Stimulated activated CD4-positive, alpha-beta T cell treated with anti-CD3 and anti-CD28 coated beads, Interleukin-2, amount 100 ng/mL, for 24 hours (primary cell): ENCODE measurements around the gene GAL3ST3.
"Not testable (repeated sequence)": the region's sequence is repeated elsewhere in the genome, so short reads cannot be mapped to it uniquely, and the experiment has no call there.

Source experiments
- DNase-seq, 2 donors: peaks; one replicate each; pipeline ENCODE4 v3.0.0-alpha.2; 2020

The GAL3ST3 gene

GRCh38 chr11:66012946-66013761, 35.8 kb downstream of the GAL3ST3 start:
- no peak for DNase-seq

GRCh38 chr11:66012371-66012945, 36.5 kb downstream of the GAL3ST3 start:
- no peak for DNase-seq

GRCh38 chr11:66011785-66012303, 37.1 kb downstream of the GAL3ST3 start, which contains the start of gene CST6:
TSS of gene CST6 (plus strand) at chr11:66012008. CDS start at chr11:66012045, 37 bp downstream.
- no peak for DNase-seq

DNA sequence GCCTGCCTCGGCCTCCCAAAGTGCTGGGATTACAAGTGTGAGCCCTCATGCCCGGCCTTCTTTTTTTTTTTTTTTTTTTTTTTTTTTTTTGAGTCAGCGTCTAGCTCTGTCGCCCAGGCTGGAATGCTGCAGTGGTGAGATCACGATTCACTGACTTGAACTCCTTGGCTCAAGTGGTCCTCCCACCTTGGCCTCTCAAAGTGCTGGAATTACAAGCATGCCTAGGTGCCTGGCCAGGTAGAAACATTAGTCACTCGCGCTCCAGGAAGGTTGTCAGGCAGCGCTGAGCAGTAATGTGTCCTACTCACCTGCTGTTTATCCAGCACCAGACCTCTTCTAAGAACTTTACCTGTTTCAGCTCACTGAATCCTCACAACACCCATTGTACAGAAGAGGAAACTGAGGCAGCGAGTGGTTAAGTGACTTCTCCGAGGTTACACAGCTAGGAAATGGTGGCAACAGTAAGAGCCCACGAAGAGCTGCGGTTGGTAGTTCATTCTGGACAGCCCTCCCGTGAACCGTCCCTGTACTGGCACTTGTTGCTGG, 37.6 kb downstream of the GAL3ST3 start:
- DNase-seq, result no peak

DNA sequence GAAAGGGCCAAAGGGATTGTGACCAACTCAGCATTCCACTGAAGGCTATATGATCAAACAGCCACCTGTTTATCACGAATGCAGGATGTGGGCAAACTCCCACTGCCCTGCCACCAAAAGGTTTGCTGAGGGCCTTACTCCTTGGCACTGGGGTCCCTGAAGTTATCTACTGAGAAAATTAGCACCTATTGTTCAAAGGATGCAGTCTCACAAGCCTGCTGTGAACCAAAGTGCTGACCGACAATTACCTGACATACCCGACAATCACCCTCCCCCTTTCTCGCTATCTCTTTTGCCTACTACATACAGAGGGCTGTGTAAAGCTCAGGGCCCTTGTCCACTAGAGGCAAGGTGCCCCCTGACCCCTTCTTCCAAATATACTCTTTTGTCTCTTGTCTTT, 38.9 kb downstream of the GAL3ST3 start:
- DNase-seq, result not testable (repeated sequence)

GRCh38 chr11:66008468-66009101, 40.4 kb downstream of the GAL3ST3 start:
- DNase-seq, result no peak

GRCh38 chr11:66008095-66008467, 40.9 kb downstream of the GAL3ST3 start:
- no peak for DNase-seq

- no peak for DNase-seq
These were observed 41.7 kb downstream of the GAL3ST3 start for GRCh38 chr11:66007201-66007634.

DNA sequence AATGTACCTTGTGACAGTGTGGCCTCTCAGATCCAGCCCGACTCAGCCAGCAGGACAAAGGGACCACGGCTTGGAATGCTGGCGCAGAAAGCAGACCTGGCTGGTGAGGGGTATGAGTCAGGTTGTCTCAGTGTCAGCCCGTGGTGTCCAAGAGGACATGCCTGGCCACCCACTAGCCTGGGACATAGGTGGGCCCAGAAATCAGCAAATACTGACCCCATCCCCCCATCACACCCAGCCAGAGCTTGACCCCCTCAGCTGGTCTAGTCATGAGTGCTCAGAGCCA, 42.1 kb downstream of the GAL3ST3 start:
- DNase-seq, result no peak

GRCh38 chr11:66006134-66006890, 42.6 kb downstream of the GAL3ST3 start:
- DNase-seq, result no peak

DNA sequence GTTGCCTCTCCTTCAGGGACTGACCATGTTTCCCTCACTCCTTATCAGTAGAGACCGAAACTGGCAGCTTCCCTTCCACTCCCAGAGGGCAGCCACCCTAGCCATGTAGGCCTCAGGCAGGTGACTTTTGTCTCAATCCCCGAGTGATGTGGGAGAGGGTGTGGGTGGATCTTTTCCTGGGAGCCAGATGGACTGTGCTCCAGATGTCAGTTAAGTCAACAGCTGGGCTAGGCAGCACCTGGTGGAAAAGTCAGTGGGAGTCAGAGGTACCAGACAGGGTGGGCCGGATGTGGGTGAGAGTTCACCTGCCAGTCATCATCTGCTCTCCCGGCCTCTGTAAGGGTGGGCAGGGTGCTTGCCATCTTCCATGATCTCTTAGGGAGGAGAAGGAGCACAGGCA, 44.8 kb downstream of the GAL3ST3 start:
- no peak for DNase-seq

DNA sequence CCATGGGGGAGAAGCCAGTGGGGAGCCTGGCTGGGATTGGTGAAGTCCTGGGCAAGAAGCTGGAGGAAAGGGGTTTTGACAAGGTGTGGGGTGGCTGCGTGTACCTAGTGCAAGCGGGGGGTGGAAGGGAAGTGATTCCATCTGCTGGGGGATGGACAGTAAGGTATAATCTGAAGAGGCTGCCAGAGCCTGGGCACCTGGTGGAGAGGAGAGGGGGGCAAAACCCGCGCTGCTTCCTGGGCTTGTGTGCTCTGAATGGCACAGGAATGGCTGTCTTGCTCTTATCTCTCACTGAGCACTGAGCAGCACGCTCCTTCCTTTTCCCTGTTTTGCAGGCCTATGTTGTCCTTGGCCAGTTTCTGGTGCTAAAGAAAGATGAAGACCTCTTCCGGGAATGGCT, 45.7 kb downstream of the GAL3ST3 start:
- DNase-seq, result no peak

DNA sequence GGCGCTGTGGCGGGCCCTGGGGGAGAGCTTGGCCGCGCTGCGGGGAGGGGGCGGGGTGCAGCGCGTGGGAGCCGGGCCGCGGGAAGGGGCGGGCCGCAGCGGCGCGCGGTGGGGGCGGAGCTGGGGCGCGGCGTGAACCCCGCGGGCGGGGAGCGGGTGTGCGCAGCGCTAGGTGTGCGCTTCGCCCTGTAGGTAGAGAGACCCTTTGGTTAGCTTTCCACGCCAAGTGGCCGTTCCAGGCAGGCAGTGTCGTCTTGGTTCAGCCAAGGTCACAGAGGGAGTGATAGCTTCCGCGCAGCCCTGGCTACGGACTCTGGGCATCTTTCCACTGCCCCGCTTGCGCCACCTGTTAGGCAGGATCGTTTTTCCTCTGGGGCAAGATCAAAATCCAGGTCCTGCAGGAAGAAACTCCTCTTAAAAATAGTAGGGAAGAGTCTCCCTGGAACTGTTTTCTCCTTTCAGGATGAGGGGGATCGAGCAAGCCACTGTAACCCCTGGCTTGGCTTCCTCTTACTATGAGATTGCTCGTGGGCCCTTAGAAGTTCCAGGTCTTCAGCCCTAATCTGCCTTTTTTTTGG, 46.2 kb downstream of the GAL3ST3 start:
- no peak for DNase-seq

GRCh38 chr11:66001942-66002647, 46.9 kb downstream of the GAL3ST3 start, which contains the start of the genes BANF1 and EIF1AD:
TSS of gene BANF1 (plus strand) at chr11:66002503. CDS start at chr11:66003251, 748 bp downstream.
TSS of gene EIF1AD (minus strand) at chr11:66002157. CDS start at chr11:66000389, 1,768 bp downstream.
- DNase-seq, result peak; percentile 90 to 93

GRCh38 chr11:65997286-65997685, 51.7 kb downstream of the GAL3ST3 start:
- no peak for DNase-seq

- no peak for DNase-seq
These were observed 56.9 kb downstream of the GAL3ST3 start for GRCh38 chr11:65992056-65992455.
